IMR-90 (cell line): ENCODE data around the gene CGREF1. TPM values are rescaled to one million over a fixed set of nuclear protein-coding genes. Genes with fewer than 3 reads are reported as not detected.

ENCODE experiments used
- ATAC-seq: fragments of 200-7000 bp; cut with Tn5 transposase; 2 replicates; pipeline ENCODE4 v1.9.1; 2020; ENCODE audit warnings: low read depth, mild to moderate bottlenecking, moderate library complexity
- BruUV-seq: library from RNA; stranded (reverse); fragments of 400-500 nt; replicated peaks from 2 replicates; lab custom pipeline; 2021; lab: Mats Ljungman, UMichigan
- CTCF ChIA-PET: fragments of 300-600 bp; formaldehyde crosslinking; extraction: SDS; loops from one replicate; lab custom pipeline; 2021; ENCODE audit warnings: antibody characterized with exemption; lab: Yijun Ruan, JAX
- POLR2A ChIA-PET: fragments of 300-600 bp; sonication (Branson Sonifier 250); formaldehyde crosslinking; loops from one replicate; lab custom pipeline; 2022; ENCODE audit warnings: antibody characterized with exemption; ENCODE audit not compliant: unreplicated experiment; lab: Charles Lee
- DNase-seq: peaks from one replicate; pipeline ENCODE4 v3.0.0; 2013
- H2AFZ ChIP-seq: replicated peaks from 2 replicates; pipeline ENCODE3; 2013; ENCODE audit warnings: low read length, mild to moderate bottlenecking; ENCODE audit not compliant: poor library complexity
- H2AK5ac ChIP-seq: 2 replicates; pipeline ENCODE4 v1.6.1; 2013; ENCODE audit warnings: low read depth, low read length, inconsistent platforms
- H2AK9ac ChIP-seq: replicated peaks from 2 replicates; pipeline ENCODE3; 2013; ENCODE audit warnings: mild to moderate bottlenecking, low read depth, low read length, moderate library complexity; ENCODE audit not compliant: poor library complexity
- H2BK120ac ChIP-seq: 2 replicates; pipeline ENCODE4 v1.6.1; 2013; ENCODE audit warnings: low read depth, low read length, inconsistent platforms
- H2BK15ac ChIP-seq: 3 replicates; pipeline ENCODE4 v1.6.1; 2013; ENCODE audit warnings: low read depth, low read length, inconsistent platforms
- H2BK20ac ChIP-seq: 2 replicates; pipeline ENCODE4 v1.6.1; 2013; ENCODE audit warnings: low read depth, mild to moderate bottlenecking, inconsistent platforms, low read length, moderate library complexity
- H2BK5ac ChIP-seq: 2 replicates; pipeline ENCODE4 v1.6.1; 2013; ENCODE audit warnings: mild to moderate bottlenecking, low read depth, low read length, inconsistent platforms; ENCODE audit not compliant: poor library complexity, severe bottlenecking
- H3K14ac ChIP-seq: replicated peaks from 2 replicates; pipeline ENCODE4 v1.6.1; 2013; ENCODE audit warnings: low read depth, low read length, inconsistent platforms
- H3K18ac ChIP-seq: 2 replicates; pipeline ENCODE4 v1.6.1; 2013; ENCODE audit warnings: low read depth, low read length, control low read depth
- H3K23ac ChIP-seq: 2 replicates; pipeline ENCODE4 v1.6.1; 2013; ENCODE audit warnings: low read depth, low read length, inconsistent platforms
- H3K27ac ChIP-seq: 2 replicates; pipeline ENCODE4 v1.5.1; 2013; ENCODE audit warnings: mild to moderate bottlenecking, control low read depth, low read length; ENCODE audit not compliant: insufficient read depth
- H3K27me3 ChIP-seq: 2 replicates; pipeline ENCODE4 v1.6.1; 2013; ENCODE audit warnings: low read length; ENCODE audit not compliant: control insufficient read depth, insufficient read depth
- H3K36me3 ChIP-seq: 2 replicates; pipeline ENCODE4 v1.6.1; 2013; ENCODE audit warnings: low read length, mixed read lengths; ENCODE audit not compliant: control insufficient read depth, insufficient read depth
- H3K4ac ChIP-seq: 2 replicates; pipeline ENCODE4 v1.6.1; 2013; ENCODE audit warnings: low read depth, low read length, inconsistent platforms
- H3K4me1 ChIP-seq: 2 replicates; pipeline ENCODE4 v1.6.1; 2013; ENCODE audit warnings: low read length, mixed read lengths; ENCODE audit not compliant: control insufficient read depth, insufficient read depth
- H3K4me2 ChIP-seq: 2 replicates; pipeline ENCODE4 v1.6.1; 2013; ENCODE audit warnings: low read depth, mild to moderate bottlenecking, control low read depth, low read length, moderate library complexity
- H3K4me3 ChIP-seq: 2 replicates; pipeline ENCODE4 v1.5.1; 2013; ENCODE audit warnings: low read depth, mild to moderate bottlenecking, control low read depth, low read length, moderate library complexity; ENCODE audit not compliant: insufficient read depth
- H3K56ac ChIP-seq: 2 replicates; pipeline ENCODE4 v1.6.1; 2013; ENCODE audit warnings: low read length, inconsistent platforms; ENCODE audit not compliant: insufficient read depth; ENCODE audit errors: extremely low read depth
- H3K79me1 ChIP-seq, 2 experiments: 2 replicates each; pipeline ENCODE4 v1.6.1; 2013; ENCODE audit warnings: low read length in 2 of 2, inconsistent platforms in 1 of 2, low read depth in 1 of 2
- H3K9ac ChIP-seq: 2 replicates; pipeline ENCODE4 v1.6.1; 2013; ENCODE audit warnings: low read depth, low read length, control low read depth
- H3K9me1 ChIP-seq: 2 replicates; pipeline ENCODE4 v1.6.1; 2013; ENCODE audit warnings: low read length, inconsistent platforms; ENCODE audit not compliant: insufficient read depth
- H3K9me3 ChIP-seq: 2 replicates; pipeline ENCODE4 v1.6.1; 2013; ENCODE audit warnings: low read length; ENCODE audit not compliant: control insufficient read depth, insufficient read depth
- H4K20me1 ChIP-seq: 2 replicates; pipeline ENCODE4 v1.6.1; 2013; ENCODE audit warnings: low read length, inconsistent platforms; ENCODE audit not compliant: insufficient read depth
- H4K5ac ChIP-seq: 2 replicates; pipeline ENCODE4 v1.6.1; 2013; ENCODE audit warnings: mild to moderate bottlenecking, low read depth, low read length, control low read depth
- H4K8ac ChIP-seq, 2 experiments: 2 replicates each; pipeline ENCODE4 v1.6.1; 2013; ENCODE audit warnings: low read depth in 2 of 2, low read length in 2 of 2, control low read depth in 1 of 2, inconsistent platforms in 1 of 2
- H4K91ac ChIP-seq: 2 replicates; pipeline ENCODE4 v1.6.1; 2013; ENCODE audit warnings: low read depth, low read length, inconsistent platforms; ENCODE audit not compliant: insufficient read depth
- MAFK ChIP-seq: IDR thresholded peaks from 2 replicates; pipeline ENCODE4 v1.6.1; 2012; ENCODE audit warnings: low read depth, low read length, improper control_type of control experiment
- WGBS, 2 experiments: methylation state at CpG; one replicate each; pipeline versions ENCODE4 v1.1.5 to v1.1.7; 2013; ENCODE audit warnings: missing lambda C conversion rate in 2 of 2; ENCODE audit not compliant: insufficient read length in 1 of 2; ENCODE audit errors: extremely low coverage in 2 of 2; 5-methylcytosine and 5-hydroxymethylcytosine counted together
- dilution Hi-C: fragments of 300-500 bp; cut with HindIII; formaldehyde crosslinking; loops from one replicate; pipeline ENCODE4 v1.14.3; 2018; ENCODE audit warnings: low sequenced_read_pairs; ENCODE audit not compliant: unreplicated experiment
- in situ Hi-C: fragments of 300-500 bp; cut with MboI; formaldehyde crosslinking; loops from 3 replicates; pipeline ENCODE4 v1.14.3; 2019; ENCODE audit warnings: low sequenced_read_pairs, inconsistent platforms, mixed read lengths
- intact Hi-C: fragments of 100-400 bp; cut with micrococcal nuclease; formaldehyde crosslinking; loops from 2 replicates; pipeline ENCODE4 v1.10.0; 2022
- polyA plus RNA-seq, 3 experiments: library from polyadenylated mRNA; depleted of rRNA; stranded (reverse); fragments of >200 nt; gene quantifications; 2 replicates each; pipeline ENCODE4 v1.2.3, GENCODE V29; 2012; ENCODE audit warnings: low replicate concordance in 1 of 3
- total RNA-seq: library from RNA; depleted of rRNA; stranded (reverse); fragments of >200 nt; gene quantifications from 2 replicates; pipeline ENCODE4 v1.2.3, GENCODE V29; 2012

Gene CGREF1
- total and polyA plus RNA-seq, 2 of the 4 experiments (the other 2 are of a cell fraction) = 0.54 to 1.3 TPM

GRCh38 chr2:27083410-27084296 lies 35.3 kb downstream of the CGREF1 start:
- peaks cover 18% of the 10 kb centered on the region for H3K4me1 ChIP-seq
- H3K27ac ChIP-seq = no peak overlapping the region
- H3K36me3 ChIP-seq = peaks cover 29% of the 10 kb centered on the region; the same call in 1 of the 2 replicates
- H4K5ac ChIP-seq = no peak overlapping the region
- dilution Hi-C loops = no loop called here
- intact Hi-C loops = no loop called here
- H3K9ac ChIP-seq = no peak overlapping the region
- no peak overlapping the region for H2AK5ac ChIP-seq
- peaks cover 3 to 47% of the 10 kb centered on the region in 2 experiments; a peak in 3 of 4 replicates for H3K79me1 ChIP-seq
- TSS peak; percentile 60 for BruUV-seq
- no peak overlapping the region for H3K23ac ChIP-seq
- H3K14ac ChIP-seq = no peak overlapping the region
- CTCF ChIA-PET = no interaction called here
- in situ Hi-C loops = no loop called here
- no peak overlapping the region for H3K56ac ChIP-seq
- peaks cover 3% of the 10 kb centered on the region; the same call in 1 of the 2 replicates for H3K9me1 ChIP-seq
- no peak overlapping the region for H4K8ac ChIP-seq
- WGBS, 2 experiments = 89% methylated on average over 13 of the region's 20 CpGs; no CpG with 5 or more reads in 1 of the 2 experiments
- peaks cover 14% of the 10 kb centered on the region for H4K20me1 ChIP-seq
- H2BK5ac ChIP-seq = no peak overlapping the region
- H2AFZ ChIP-seq = no peak overlapping the region
- no peak overlapping the region for H2BK15ac ChIP-seq
- H3K4me2 ChIP-seq = no peak overlapping the region
- no peak for TF ChIP-seq MAFK
- POLR2A ChIA-PET = no interaction called here
- H3K27me3 ChIP-seq = no peaks in the 10 kb centered on the region
- no peak overlapping the region for H2AK9ac ChIP-seq
- no peak overlapping the region for H3K4ac ChIP-seq
- no peak overlapping the region for H2BK20ac ChIP-seq
- no peak overlapping the region for H2BK120ac ChIP-seq
- H4K91ac ChIP-seq = no peak overlapping the region
- H3K4me3 ChIP-seq = no peak overlapping the region
- no peak overlapping the region for H3K18ac ChIP-seq
- ATAC-seq (no peak), DNase-seq (no peak)
- H3K9me3 ChIP-seq = no peaks in the 10 kb centered on the region
